HFFc6 (cell line): ENCODE results near the gene DCP1B. TPM values are rescaled to one million over a fixed set of nuclear protein-coding genes. Genes with fewer than 3 reads are reported as not detected.

Experiments used
- DNase-seq: peaks from one replicate; pipeline ENCODE4 v3.0.0-alpha.2; 2018
- H3K27ac Mint-ChIP-seq: 2 replicates; pipeline ENCODE4 v1.8.0; 2020; ENCODE audit warnings: mild to moderate bottlenecking, mixed read lengths
- H3K27me3 Mint-ChIP-seq: 2 replicates; pipeline ENCODE4 v1.8.0; 2021; ENCODE audit warnings: mild to moderate bottlenecking, moderate library complexity, mixed read lengths; ENCODE audit not compliant: insufficient read depth
- H3K36me3 Mint-ChIP-seq: 2 replicates; pipeline ENCODE4 v1.8.0; 2021; ENCODE audit warnings: low read depth, mixed read lengths
- H3K4me1 Mint-ChIP-seq: 2 replicates; pipeline ENCODE4 v1.8.0; 2020; ENCODE audit warnings: low read depth, mixed read lengths
- H3K4me3 Mint-ChIP-seq: 2 replicates; pipeline ENCODE4 v1.8.0; 2020; ENCODE audit warnings: mild to moderate bottlenecking, moderate library complexity, mixed read lengths
- H3K9me3 Mint-ChIP-seq: 2 replicates; pipeline ENCODE4 v1.8.0; 2020; ENCODE audit warnings: mild to moderate bottlenecking, mixed read lengths
- CTCF ChIP-seq: fragments of 200-600 bp; sonication (generic); IDR thresholded peaks from 2 replicates; pipeline ENCODE4 v1.5.0; 2021; ENCODE audit warnings: antibody characterized with exemption, mild to moderate bottlenecking
- total RNA-seq, 6 experiments: library from RNA; stranded (reverse); fragmentation: NEBNext Ultra II Directional; extraction: Animal tissue kit (Norgen Biotek cat#: 25700); gene quantifications; 2 replicates in 1 of 6; 3 replicates in 5 of 6; pipeline ENCODE4 v1.2.3, GENCODE V29; 2021

DCP1B gene
- total RNA-seq, 6 experiments from 2014 or later: 12.6 to 16.4 (median 14.5) TPM

GRCh38 chr12:1927051-1927680 is 77.1 kb downstream of the DCP1B start:
- H3K9me3 Mint-ChIP-seq: no peaks in the 10 kb centered on the region
- H3K36me3 Mint-ChIP-seq: no peaks in the 10 kb centered on the region
- TF ChIP-seq CTCF: no peak
- no peak overlapping the region for H3K4me3 Mint-ChIP-seq
- peaks cover 51% of the 10 kb centered on the region for H3K27me3 Mint-ChIP-seq
- no peaks in the 10 kb centered on the region for H3K4me1 Mint-ChIP-seq
- no peak overlapping the region for H3K27ac Mint-ChIP-seq
- no peak for DNase-seq

GRCh38 chr12:1926251-1926657 is 78.0 kb downstream of the DCP1B start:
- no peak for DNase-seq
- H3K4me1 Mint-ChIP-seq: no peaks in the 10 kb centered on the region
- peaks cover 50% of the 10 kb centered on the region for H3K27me3 Mint-ChIP-seq
- no peaks in the 10 kb centered on the region for H3K9me3 Mint-ChIP-seq
- TF ChIP-seq CTCF: no peak
- no peak overlapping the region for H3K27ac Mint-ChIP-seq
- H3K36me3 Mint-ChIP-seq: no peaks in the 10 kb centered on the region
- H3K4me3 Mint-ChIP-seq: no peak overlapping the region

DNA sequence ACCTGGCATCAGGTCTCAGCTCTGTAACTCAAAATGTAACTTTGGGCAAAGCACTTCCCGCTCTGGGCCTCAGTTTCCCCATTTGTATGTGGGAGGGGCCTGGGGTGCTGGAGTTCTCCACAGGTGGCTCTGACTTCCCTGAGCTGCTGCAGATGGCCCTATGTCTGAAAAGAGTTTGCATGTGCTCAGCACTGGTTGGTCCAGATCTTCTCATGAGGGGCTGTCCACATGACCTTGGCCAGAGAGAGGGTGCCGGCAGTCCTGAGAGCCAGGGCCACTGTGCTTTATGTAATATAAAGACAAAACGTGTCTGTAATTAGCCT is 78.6 kb downstream of the DCP1B start:
- no peak for DNase-seq
- Mint-ChIP-seq H3K4me3 (no peak overlapping the region), H3K36me3 (no peaks in the 10 kb centered on the region), H3K9me3 (no peaks in the 10 kb centered on the region), H3K27me3 (peaks cover 53% of the 10 kb centered on the region), H3K4me1 (no peaks in the 10 kb centered on the region), H3K27ac (no peak overlapping the region)
- TF ChIP-seq CTCF: no peak

DNA sequence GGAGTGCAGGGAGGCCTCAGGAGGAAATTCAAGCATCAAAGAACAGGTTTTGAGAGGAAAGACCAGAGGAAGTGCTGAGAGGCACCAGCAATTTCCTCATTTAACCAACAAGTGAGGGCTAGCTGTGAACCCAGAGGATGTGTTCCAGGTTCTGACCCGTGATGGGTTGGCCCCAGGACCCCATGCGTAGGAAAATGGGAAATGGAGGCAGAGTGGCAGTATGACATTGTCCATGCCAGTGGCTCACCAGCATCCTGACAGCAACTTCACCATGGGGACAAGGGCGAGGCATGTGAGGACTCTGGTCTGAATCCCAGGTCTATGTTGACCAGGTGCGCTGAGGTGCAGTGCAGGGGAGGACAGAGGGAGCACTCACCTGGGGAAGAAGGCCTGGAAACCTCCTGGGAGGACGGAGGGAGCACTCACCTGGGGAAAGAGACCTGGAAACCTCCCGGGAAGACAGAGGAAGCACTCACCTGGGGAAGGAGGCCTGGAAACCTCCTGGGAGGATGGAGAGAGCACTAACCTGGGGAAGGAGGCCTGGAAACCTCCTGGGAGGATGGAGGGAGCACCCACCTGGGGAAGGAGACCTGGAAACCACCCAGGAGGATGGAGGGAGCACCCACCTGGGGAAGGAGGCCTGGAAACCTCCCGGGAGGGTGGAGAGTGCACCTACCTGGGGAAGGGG is 79.1 kb downstream of the DCP1B start:
- DNase-seq: no peak
- Mint-ChIP-seq H3K27me3 (peaks cover 57% of the 10 kb centered on the region), H3K4me3 (no peak overlapping the region), H3K36me3 (no peaks in the 10 kb centered on the region), H3K4me1 (no peaks in the 10 kb centered on the region), H3K9me3 (no peaks in the 10 kb centered on the region), H3K27ac (no peak overlapping the region)
- no peak for TF ChIP-seq CTCF

- Mint-ChIP-seq H3K27ac (no peak overlapping the region), H3K27me3 (peaks cover 45% of the 10 kb centered on the region), H3K4me1 (no peaks in the 10 kb centered on the region), H3K36me3 (no peaks in the 10 kb centered on the region), H3K9me3 (no peaks in the 10 kb centered on the region), H3K4me3 (no peak overlapping the region)
- DNase-seq: no peak
- no peak for TF ChIP-seq CTCF
Observed at GRCh38 chr12:1922985-1923384, 81.3 kb downstream of the DCP1B start.
